RWPE1 (cell line): ENCODE data around the gene STK32B.
A peak's percentile ranks its signal among the peaks of the same experiment; 100 is the strongest.

ENCODE experiments used
- CTCF ChIA-PET: fragments of 350-600 bp; sonication (Branson Sonifier 250); formaldehyde crosslinking; extraction: SDS; loops from one replicate; lab custom pipeline; 2021; lab: Yijun Ruan, JAX
- POLR2A ChIA-PET: fragments of 400-600 bp; formaldehyde crosslinking; extraction: SDS; loops from one replicate; lab custom pipeline; 2020; ENCODE audit warnings: antibody characterized with exemption; ENCODE audit not compliant: low non-redundant PET; lab: Yijun Ruan, JAX
- DNase-seq: peaks from one replicate; pipeline ENCODE4 v3.0.0; 2012; ENCODE audit warnings: low spot score
- H3K27ac ChIP-seq: fragments of 450-650 bp; 2 replicates; pipeline ENCODE4 v1.5.1; 2017
- CTCF ChIP-seq: fragments of 450-650 bp; conservative IDR thresholded peaks from 2 replicates; pipeline ENCODE4 v1.5.1; 2017; ENCODE audit warnings: low read depth, mild to moderate bottlenecking

STK32B gene

GRCh38 chr4:5472160-5472591, 420.9 kb downstream of the STK32B start:
- no peak overlapping the region for H3K27ac ChIP-seq
- ChIA-PET CTCF (interaction anchor here (0.6 kb wide), 1 partner anchor 900 kb away, joined by 3 read pairs; no protein-coding TSS in a partner anchor), POLR2A (no interaction called here)
- no peak for TF ChIP-seq CTCF
- no peak for DNase-seq

DNA sequence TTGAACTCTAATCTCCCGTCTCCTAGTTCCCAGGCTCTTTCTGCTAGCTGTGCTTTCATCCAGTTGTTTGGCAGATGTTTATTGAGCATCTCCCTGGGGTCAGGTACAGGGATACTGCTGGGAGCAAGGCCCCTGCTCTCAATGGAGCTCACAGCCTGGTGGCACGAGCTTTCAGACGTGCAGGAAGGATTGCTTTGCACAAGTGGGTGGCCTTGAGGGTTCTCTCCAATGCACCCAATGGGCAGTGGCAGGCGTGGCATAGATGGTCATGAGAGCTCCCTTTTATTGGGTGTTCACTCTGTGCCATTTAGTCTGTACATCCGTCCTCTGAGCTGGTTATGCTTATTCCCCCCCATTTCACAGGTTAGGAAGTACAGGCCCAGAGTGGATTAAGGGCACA, 421.8 kb downstream of the STK32B start:
- ChIA-PET CTCF (no interaction called here), POLR2A (no interaction called here)
- no peak for TF ChIP-seq CTCF
- H3K27ac ChIP-seq = no peak overlapping the region
- DNase-seq = no peak

DNA sequence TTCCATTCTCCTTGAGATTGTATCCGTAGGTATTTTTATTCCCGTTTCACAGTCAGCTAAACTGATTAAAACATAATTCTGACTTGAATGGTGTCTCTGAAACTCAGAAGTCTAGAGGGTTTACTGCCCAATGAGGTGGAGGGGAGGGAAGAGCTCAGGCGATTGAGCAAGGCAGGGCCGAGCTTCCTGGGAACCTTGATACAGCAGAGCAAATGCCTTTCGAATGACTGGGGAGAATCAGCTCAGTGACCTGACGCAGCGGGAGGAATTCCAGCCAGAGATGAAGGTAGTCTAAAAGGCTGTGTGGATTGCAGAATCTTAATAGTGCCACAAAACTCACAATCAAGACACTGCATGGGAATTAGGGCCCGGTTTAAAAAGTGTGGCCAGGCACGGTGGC, 423.5 kb downstream of the STK32B start:
- CTCF ChIA-PET = no interaction called here

DNA sequence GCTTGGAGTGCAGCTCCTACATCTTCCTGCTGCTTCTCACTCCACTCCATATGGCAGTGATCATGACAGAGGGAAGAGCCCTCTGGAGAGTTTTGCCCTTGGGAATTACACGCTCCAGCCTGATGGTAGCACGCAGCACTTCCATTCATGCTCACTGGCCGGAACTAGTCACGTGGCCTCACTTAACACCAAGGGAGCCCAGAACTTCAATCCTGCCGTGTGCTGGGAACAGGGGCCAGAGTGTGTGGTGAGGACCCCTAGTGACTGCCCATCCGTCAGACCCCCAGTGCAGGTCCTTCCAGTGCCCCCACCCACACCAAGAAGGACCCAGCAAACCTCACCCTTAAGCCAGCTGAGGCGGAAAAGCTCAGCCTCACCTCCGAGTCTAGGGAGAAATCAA, 426.3 kb downstream of the STK32B start:
- CTCF ChIA-PET = no interaction called here
- H3K27ac ChIP-seq = no peak overlapping the region
- POLR2A ChIA-PET = no interaction called here
- TF ChIP-seq CTCF = no peak
- DNase-seq = no peak

More for the DNA sequence above, 423.5 kb downstream of the STK32B start:
- H3K27ac ChIP-seq = no peak overlapping the region
- peak; percentile 17 for DNase-seq
- POLR2A ChIA-PET = no interaction called here
- no peak for TF ChIP-seq CTCF

DNA sequence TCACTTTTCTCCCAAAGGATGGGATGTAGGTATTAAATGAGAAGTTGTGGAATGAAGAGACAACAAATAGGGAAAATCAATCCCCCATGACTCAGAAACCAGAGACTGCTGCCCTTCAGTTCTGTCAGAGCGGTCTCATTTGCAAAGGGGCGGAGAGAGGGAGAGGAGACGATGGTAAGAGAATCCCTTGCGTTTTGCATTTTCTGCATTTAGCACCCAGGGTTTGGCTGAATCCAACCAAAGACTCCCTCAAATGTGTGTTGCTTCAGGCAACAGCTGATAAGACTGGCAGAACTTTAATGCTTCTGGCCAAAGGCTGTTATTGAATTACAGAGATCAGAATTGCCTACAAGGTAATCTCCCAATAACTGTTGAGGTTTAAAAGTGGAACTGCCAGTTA, 426.9 kb downstream of the STK32B start:
- DNase-seq = no peak
- ChIA-PET CTCF (no interaction called here), POLR2A (no interaction called here)
- no peak overlapping the region for H3K27ac ChIP-seq
- no peak for TF ChIP-seq CTCF

GRCh38 chr4:5478697-5479096, 427.4 kb downstream of the STK32B start:
- POLR2A ChIA-PET = no interaction called here
- CTCF ChIA-PET = interaction anchor here (1.5 kb wide), 1 partner anchor 19 kb away, joined by 5 read pairs; no protein-coding TSS in a partner anchor
- H3K27ac ChIP-seq = no peak overlapping the region
- no peak for DNase-seq
- TF ChIP-seq CTCF = no peak
